BE2C (cell line): ENCODE measurements around the gene SGMS1.

Source experiments
- DNase-seq: peaks from one replicate; pipeline ENCODE4 v3.0.0-alpha.2; 2020
- H3K27me3 ChIP-seq: fragments of 250-450 bp; sonication (Bioruptor Pico); 2 replicates; pipeline ENCODE4 v1.5.1; 2020; ENCODE audit warnings: mild to moderate bottlenecking
- H3K36me3 ChIP-seq: fragments of 250-450 bp; sonication (Bioruptor Pico); 2 replicates; pipeline ENCODE4 v1.5.1; 2020; ENCODE audit warnings: mild to moderate bottlenecking
- H3K4me1 ChIP-seq: fragments of 250-450 bp; sonication (Bioruptor Pico); 2 replicates; pipeline ENCODE4 v1.5.1; 2020
- H3K4me3 ChIP-seq: 2 replicates; pipeline ENCODE4 v1.5.1; 2011; ENCODE audit warnings: low read depth, low read length
- H3K9me3 ChIP-seq: fragments of 250-450 bp; sonication (Bioruptor Pico); 2 replicates; pipeline ENCODE4 v1.5.1; 2020
- CTCF ChIP-seq: IDR thresholded peaks from 2 replicates; pipeline ENCODE4 v1.5.1; 2012; ENCODE audit warnings: mild to moderate bottlenecking, low read depth, low read length

SGMS1 gene

DNA sequence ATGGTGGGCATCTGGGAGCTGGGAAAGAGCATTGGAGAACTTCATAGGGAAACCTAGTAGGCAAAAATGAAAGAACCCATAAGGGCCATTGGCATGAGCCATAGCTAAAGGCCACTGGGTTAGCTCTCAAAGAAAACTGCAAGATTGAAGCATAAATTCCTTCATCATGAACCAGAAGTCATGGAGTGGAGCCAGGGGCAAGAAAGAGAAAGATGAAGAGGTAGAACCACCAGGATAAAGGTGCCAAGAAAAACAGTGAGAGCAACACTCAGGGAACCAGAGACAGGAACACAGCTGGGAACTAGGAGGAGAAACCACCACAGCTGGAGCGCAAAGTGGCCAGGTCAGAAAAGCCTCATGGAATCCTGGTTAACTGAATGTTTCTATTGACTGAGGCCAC is 11.5 kb upstream of the SGMS1 start:
- DNase-seq, result no peak
- Histone ChIP-seq H3K27me3 (no peaks in the 10 kb centered on the region), H3K9me3 (no peaks in the 10 kb centered on the region), H3K36me3 (no peaks in the 10 kb centered on the region), H3K4me1 (no peaks in the 10 kb centered on the region), H3K4me3 (no peak overlapping the region)
- TF ChIP-seq CTCF, result no peak

DNA sequence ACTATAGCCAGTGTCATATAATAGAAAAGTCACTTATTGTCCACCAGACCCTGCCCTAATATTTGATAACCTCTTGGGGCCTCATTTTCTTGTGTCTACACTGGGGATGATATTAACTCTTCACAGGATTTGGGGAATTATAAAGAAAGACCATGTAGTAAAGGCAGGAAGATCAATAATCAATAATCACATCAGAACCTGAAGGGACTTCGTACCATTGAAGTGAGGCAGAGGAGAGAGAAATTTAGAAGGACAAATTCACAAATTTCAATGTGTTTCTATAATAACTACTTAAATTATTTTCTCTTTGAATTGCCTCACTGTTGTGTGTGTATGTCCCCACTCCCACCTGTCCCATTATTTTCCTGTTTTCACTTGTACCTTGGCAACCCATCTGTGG is 10.7 kb upstream of the SGMS1 start:
- Histone ChIP-seq H3K4me3 (no peak overlapping the region), H3K9me3 (no peaks in the 10 kb centered on the region), H3K4me1 (no peaks in the 10 kb centered on the region), H3K36me3 (no peaks in the 10 kb centered on the region), H3K27me3 (no peaks in the 10 kb centered on the region)
- TF ChIP-seq CTCF, result no peak
- no peak for DNase-seq

GRCh38 chr10:50631052-50631451 is 7.3 kb upstream of the SGMS1 start:
- no peak for TF ChIP-seq CTCF
- no peaks in the 10 kb centered on the region for H3K9me3 ChIP-seq
- H3K27me3 ChIP-seq, result no peaks in the 10 kb centered on the region
- DNase-seq, result no peak
- no peak overlapping the region for H3K4me3 ChIP-seq
- H3K36me3 ChIP-seq, result no peaks in the 10 kb centered on the region
- no peaks in the 10 kb centered on the region for H3K4me1 ChIP-seq

- no peaks in the 10 kb centered on the region for H3K4me1 ChIP-seq
- H3K36me3 ChIP-seq, result no peaks in the 10 kb centered on the region
- H3K4me3 ChIP-seq, result no peak overlapping the region
- H3K9me3 ChIP-seq, result no peaks in the 10 kb centered on the region
- TF ChIP-seq CTCF, result no peak
- no peaks in the 10 kb centered on the region for H3K27me3 ChIP-seq
- DNase-seq, result no peak
Measured at GRCh38 chr10:50629495-50630122, 5.9 kb upstream of the SGMS1 start.

GRCh38 chr10:50627896-50628295 is 4.1 kb upstream of the SGMS1 start:
- H3K27me3 ChIP-seq, result no peaks in the 10 kb centered on the region
- DNase-seq, result no peak
- H3K36me3 ChIP-seq, result no peaks in the 10 kb centered on the region
- H3K4me1 ChIP-seq, result no peaks in the 10 kb centered on the region
- no peak for TF ChIP-seq CTCF
- H3K4me3 ChIP-seq, result no peak overlapping the region
- H3K9me3 ChIP-seq, result no peaks in the 10 kb centered on the region

DNA sequence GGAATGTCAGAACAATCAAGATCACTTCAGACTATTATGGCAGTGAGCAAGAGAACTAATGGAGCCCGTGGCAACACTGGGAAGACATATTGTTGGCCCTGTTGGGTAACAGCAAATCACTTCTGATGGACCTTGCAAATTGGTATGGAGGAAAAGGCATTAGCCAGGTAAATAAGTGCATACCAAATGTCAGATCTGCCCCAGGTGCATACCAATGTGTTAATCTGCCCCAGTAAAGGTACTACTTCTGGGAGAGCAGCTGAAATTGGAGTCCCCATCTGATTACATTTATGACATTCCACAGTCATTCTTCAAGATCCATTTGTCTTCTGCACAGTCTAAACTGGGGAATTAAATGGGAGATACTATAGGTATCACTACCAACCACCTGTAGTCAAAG is 3.7 kb upstream of the SGMS1 start:
- H3K4me3 ChIP-seq, result no peak overlapping the region

More for the DNA sequence above, 3.7 kb upstream of the SGMS1 start:
- Histone ChIP-seq H3K4me1 (no peaks in the 10 kb centered on the region), H3K27me3 (no peaks in the 10 kb centered on the region), H3K36me3 (no peaks in the 10 kb centered on the region), H3K9me3 (no peaks in the 10 kb centered on the region)
- DNase-seq, result no peak
- TF ChIP-seq CTCF, result no peak
